Esophagus squamous epithelium (tissue), 4 donors: ENCODE measurements around the gene GJA10.

Source experiments
- POLR2A ChIP-seq, 4 donors: fragments of 450-650 bp; IDR thresholded peaks; one replicate each; pipeline ENCODE4 v1.6.1; 2017; ENCODE audit warnings: antibody characterized with exemption in 4 of 4, mild to moderate bottlenecking in 4 of 4, moderate library complexity in 3 of 4
- TF ChIP-seq, protein P1 (sequence below), 6 experiments: fragments of 450-650 bp in 4 of 6; fragments of 200-600 bp in 2 of 6; sonication (generic) in 2 of 6; IDR thresholded peaks; one replicate each; pipeline ENCODE4 v1.5.1; 2016 to 2019; ENCODE audit warnings: antibody characterized with exemption in 6 of 6, mild to moderate bottlenecking in 4 of 6, moderate library complexity in 4 of 6

DNA sequence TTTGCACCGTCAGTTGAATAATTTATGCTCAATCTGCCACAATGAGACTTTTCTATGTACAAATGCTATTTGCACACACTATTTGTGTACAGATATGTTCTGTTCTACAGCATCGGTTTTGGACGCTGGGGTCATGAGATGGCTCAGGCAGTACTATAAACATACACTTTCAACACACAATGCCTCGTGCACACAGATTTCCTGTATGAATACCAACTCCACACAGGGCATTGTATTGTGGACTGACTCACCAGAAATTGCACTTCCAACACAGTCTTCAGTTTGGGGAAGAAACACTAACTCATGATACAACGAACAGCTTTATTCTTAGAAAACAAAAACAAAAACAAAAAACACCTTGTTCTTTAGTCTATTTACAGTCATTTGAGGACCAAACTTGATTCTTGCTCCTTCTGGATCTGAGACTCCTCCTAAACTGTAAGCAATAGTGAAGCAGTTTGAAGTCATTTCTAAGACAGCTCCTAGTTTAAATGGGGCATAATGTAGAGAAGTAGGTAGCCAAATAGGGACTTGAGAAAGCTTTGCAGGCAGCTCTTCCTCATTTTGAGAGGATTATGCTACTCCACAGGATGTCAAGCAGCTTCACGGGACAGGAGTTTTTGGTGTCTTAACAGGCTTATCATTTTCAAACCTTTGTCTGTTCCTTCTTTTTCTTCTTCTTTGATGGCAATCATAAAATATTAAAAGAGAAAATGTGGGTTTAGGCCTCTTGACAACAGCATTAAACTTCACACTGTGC lies 33.7 kb downstream of the GJA10 start:
- TF ChIP-seq, protein P1, sequence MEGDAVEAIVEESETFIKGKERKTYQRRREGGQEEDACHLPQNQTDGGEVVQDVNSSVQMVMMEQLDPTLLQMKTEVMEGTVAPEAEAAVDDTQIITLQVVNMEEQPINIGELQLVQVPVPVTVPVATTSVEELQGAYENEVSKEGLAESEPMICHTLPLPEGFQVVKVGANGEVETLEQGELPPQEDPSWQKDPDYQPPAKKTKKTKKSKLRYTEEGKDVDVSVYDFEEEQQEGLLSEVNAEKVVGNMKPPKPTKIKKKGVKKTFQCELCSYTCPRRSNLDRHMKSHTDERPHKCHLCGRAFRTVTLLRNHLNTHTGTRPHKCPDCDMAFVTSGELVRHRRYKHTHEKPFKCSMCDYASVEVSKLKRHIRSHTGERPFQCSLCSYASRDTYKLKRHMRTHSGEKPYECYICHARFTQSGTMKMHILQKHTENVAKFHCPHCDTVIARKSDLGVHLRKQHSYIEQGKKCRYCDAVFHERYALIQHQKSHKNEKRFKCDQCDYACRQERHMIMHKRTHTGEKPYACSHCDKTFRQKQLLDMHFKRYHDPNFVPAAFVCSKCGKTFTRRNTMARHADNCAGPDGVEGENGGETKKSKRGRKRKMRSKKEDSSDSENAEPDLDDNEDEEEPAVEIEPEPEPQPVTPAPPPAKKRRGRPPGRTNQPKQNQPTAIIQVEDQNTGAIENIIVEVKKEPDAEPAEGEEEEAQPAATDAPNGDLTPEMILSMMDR (IDR thresholded peaks at IDR 0.05), result no peak
- TF ChIP-seq POLR2A (IDR thresholded peaks at IDR 0.05), result no peak
